H1 (cell line): ENCODE measurements around the gene CACNA2D1.

ENCODE experiments used
- JUND ChIP-seq: IDR thresholded peaks from 2 replicates; pipeline ENCODE4 v1.6.1; 2011; ENCODE audit warnings: mild to moderate bottlenecking, improper control_type of control experiment, low read length
- TF ChIP-seq, protein P1 (sequence below), 3 experiments: IDR thresholded peaks; 1 replicate in 2 of 3; 2 replicates in 1 of 3; pipeline versions ENCODE4 v1.5.1 to v1.6.1; 2011; ENCODE audit warnings: low read length in 3 of 3, mild to moderate bottlenecking in 3 of 3, inconsistent platforms in 2 of 3, low read depth in 1 of 3, moderate library complexity in 1 of 3; ENCODE audit not compliant: insufficient read depth in 1 of 3; ENCODE audit errors: control extremely low read depth in 1 of 3

GRCh38 chr7:82028097-82028496, 415.5 kb downstream of the CACNA2D1 start:
- TF ChIP-seq, protein P1, sequence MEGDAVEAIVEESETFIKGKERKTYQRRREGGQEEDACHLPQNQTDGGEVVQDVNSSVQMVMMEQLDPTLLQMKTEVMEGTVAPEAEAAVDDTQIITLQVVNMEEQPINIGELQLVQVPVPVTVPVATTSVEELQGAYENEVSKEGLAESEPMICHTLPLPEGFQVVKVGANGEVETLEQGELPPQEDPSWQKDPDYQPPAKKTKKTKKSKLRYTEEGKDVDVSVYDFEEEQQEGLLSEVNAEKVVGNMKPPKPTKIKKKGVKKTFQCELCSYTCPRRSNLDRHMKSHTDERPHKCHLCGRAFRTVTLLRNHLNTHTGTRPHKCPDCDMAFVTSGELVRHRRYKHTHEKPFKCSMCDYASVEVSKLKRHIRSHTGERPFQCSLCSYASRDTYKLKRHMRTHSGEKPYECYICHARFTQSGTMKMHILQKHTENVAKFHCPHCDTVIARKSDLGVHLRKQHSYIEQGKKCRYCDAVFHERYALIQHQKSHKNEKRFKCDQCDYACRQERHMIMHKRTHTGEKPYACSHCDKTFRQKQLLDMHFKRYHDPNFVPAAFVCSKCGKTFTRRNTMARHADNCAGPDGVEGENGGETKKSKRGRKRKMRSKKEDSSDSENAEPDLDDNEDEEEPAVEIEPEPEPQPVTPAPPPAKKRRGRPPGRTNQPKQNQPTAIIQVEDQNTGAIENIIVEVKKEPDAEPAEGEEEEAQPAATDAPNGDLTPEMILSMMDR (IDR thresholded peaks at IDR 0.05; ENCODE audit: control extremely low read depth in 1 of 3, insufficient read depth in 1 of 3, low read depth in 1 of 3, low read length in 3 of 3), result no peak
- no peak for TF ChIP-seq JUND
